Stomach smooth muscle (tissue), 2 donors: ENCODE measurements around the gene PELI2.

Experiments
- H3K27ac ChIP-seq: one replicate; pipeline ENCODE4 v1.7.0; 2013; ENCODE audit warnings: mild to moderate bottlenecking, low read length, inconsistent platforms
- H3K27me3 ChIP-seq, 2 donors: one replicate each; pipeline ENCODE4 v1.7.0; 2013; ENCODE audit warnings: low read length in 2 of 2; ENCODE audit not compliant: insufficient read depth in 2 of 2, control insufficient read depth in 1 of 2
- H3K36me3 ChIP-seq, 2 donors: one replicate each; pipeline ENCODE4 v1.7.0; 2013; ENCODE audit warnings: low read length in 2 of 2; ENCODE audit not compliant: control insufficient read depth in 2 of 2, insufficient read depth in 2 of 2
- H3K4me1 ChIP-seq: one replicate; pipeline ENCODE4 v1.7.0; 2013; ENCODE audit warnings: low read length; ENCODE audit not compliant: control insufficient read depth, insufficient read depth
- H3K4me3 ChIP-seq, 2 donors: one replicate each; pipeline ENCODE4 v1.7.0; 2013; ENCODE audit warnings: low read length in 2 of 2
- H3K9ac ChIP-seq, 2 donors: one replicate each; pipeline ENCODE4 v1.7.0; 2013; ENCODE audit warnings: low read length in 2 of 2, mild to moderate bottlenecking in 1 of 2
- H3K9me3 ChIP-seq, 2 donors: one replicate each; pipeline ENCODE4 v1.7.0; 2013; ENCODE audit warnings: low read length in 2 of 2; ENCODE audit not compliant: control insufficient read depth in 2 of 2
- donor health status: healthy.
- donor health status: Pancreatic carcinoma.

Gene PELI2

DNA sequence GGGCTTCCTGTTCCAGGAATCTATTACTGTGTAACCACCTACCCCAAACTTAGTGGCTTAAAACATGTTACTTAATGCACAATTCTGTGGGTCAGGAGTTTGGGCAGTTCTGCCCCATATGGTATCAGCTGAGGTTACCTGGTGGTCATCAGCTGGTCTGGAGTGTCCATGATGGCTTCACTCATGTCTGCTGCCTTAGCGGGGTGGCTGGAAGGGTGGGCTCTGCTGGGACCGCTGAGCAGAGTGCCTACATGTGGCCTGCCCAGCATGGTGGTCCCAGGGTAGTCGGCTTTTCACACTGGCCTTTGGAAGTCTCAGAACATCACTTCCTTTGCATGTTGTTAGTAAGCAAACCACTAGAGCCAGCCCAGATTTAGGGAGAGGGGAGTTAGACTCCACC is 53.9 kb downstream of the PELI2 start:
- no peak overlapping the region for H3K9ac ChIP-seq
- peaks cover 4% of the 10 kb centered on the region for H3K4me1 ChIP-seq
- no peak overlapping the region for H3K27ac ChIP-seq
- H3K9me3 ChIP-seq: no peaks in the 10 kb centered on the region
- no peaks in the 10 kb centered on the region for H3K36me3 ChIP-seq
- H3K4me3 ChIP-seq: no peak overlapping the region
- no peaks in the 10 kb centered on the region for H3K27me3 ChIP-seq

- no peak overlapping the region for H3K4me3 ChIP-seq
- no peaks in the 10 kb centered on the region for H3K9me3 ChIP-seq
- H3K4me1 ChIP-seq: peaks cover 4% of the 10 kb centered on the region
- H3K9ac ChIP-seq: no peak overlapping the region
- no peaks in the 10 kb centered on the region for H3K36me3 ChIP-seq
- no peaks in the 10 kb centered on the region for H3K27me3 ChIP-seq
- no peak overlapping the region for H3K27ac ChIP-seq
These were observed 54.4 kb downstream of the PELI2 start for GRCh38 chr14:56172571-56172971.

DNA sequence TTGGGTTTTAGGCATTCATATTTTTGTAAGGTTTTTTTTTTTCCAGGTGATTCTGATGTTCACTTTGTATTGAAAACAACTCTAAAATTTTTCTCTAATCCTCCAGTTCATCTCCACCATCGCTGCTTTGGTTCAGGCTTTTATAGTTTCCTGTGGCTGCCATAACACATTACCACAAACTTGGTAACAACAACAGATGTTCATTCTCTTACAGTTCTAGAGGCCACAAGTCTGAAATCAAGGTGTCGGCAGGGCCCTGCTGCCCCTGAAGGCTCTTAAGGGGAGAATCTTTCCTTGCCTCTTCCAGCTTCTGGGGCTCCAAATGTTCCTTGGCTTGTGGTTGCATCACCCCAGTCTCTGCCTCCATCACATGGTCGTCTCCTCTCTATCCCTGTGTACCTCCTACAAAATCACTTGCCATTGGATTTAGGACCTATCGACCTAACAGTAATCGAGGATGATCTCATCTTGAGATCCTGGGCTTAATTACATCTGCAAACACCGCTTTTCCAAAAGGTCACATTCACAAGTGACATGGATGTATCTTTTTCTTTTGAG is 55.2 kb downstream of the PELI2 start:
- no peak overlapping the region for H3K27ac ChIP-seq
- H3K4me1 ChIP-seq: peaks cover 4% of the 10 kb centered on the region
- H3K4me3 ChIP-seq: no peak overlapping the region

GRCh38 chr14:56175773-56176172 is 57.6 kb downstream of the PELI2 start:
- Histone ChIP-seq H3K4me3 (no peak overlapping the region), H3K27me3 (no peaks in the 10 kb centered on the region), H3K9ac (no peak overlapping the region), H3K9me3 (no peaks in the 10 kb centered on the region), H3K36me3 (no peaks in the 10 kb centered on the region), H3K4me1 (peaks cover 4% of the 10 kb centered on the region), H3K27ac (no peak overlapping the region)

More for the DNA sequence above, 55.2 kb downstream of the PELI2 start:
- Histone ChIP-seq H3K36me3 (no peaks in the 10 kb centered on the region), H3K9me3 (no peaks in the 10 kb centered on the region), H3K9ac (no peak overlapping the region), H3K27me3 (no peaks in the 10 kb centered on the region)

- Histone ChIP-seq H3K36me3 (no peaks in the 10 kb centered on the region), H3K4me1 (peaks cover 4% of the 10 kb centered on the region), H3K9ac (no peak overlapping the region), H3K4me3 (no peak overlapping the region), H3K27me3 (no peaks in the 10 kb centered on the region), H3K27ac (no peak overlapping the region), H3K9me3 (no peaks in the 10 kb centered on the region)
These were observed 58.3 kb downstream of the PELI2 start for GRCh38 chr14:56176530-56176929.

DNA sequence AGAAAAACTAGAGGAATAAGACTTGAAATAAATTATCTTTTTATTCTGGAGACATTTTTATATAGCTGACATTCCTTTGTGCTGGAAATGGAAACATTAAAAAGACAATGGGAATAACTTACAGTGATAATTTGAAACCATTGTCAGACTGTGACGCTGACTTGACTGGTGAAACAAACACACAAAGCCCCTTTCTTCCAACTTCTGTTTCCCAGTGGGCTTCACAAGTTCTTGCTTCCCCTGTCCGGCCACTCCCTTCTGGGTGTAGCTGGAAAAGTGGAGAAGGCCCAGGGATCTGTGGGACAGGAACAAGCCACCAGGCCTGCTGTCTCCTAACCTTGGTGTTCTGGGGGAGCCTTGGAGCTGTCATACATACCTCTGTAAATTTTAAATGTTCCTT is 58.8 kb downstream of the PELI2 start:
- Histone ChIP-seq H3K4me3 (no peak overlapping the region), H3K9ac (no peak overlapping the region), H3K27me3 (no peaks in the 10 kb centered on the region), H3K9me3 (no peaks in the 10 kb centered on the region), H3K27ac (no peak overlapping the region), H3K36me3 (no peaks in the 10 kb centered on the region), H3K4me1 (peaks cover 1% of the 10 kb centered on the region)

DNA sequence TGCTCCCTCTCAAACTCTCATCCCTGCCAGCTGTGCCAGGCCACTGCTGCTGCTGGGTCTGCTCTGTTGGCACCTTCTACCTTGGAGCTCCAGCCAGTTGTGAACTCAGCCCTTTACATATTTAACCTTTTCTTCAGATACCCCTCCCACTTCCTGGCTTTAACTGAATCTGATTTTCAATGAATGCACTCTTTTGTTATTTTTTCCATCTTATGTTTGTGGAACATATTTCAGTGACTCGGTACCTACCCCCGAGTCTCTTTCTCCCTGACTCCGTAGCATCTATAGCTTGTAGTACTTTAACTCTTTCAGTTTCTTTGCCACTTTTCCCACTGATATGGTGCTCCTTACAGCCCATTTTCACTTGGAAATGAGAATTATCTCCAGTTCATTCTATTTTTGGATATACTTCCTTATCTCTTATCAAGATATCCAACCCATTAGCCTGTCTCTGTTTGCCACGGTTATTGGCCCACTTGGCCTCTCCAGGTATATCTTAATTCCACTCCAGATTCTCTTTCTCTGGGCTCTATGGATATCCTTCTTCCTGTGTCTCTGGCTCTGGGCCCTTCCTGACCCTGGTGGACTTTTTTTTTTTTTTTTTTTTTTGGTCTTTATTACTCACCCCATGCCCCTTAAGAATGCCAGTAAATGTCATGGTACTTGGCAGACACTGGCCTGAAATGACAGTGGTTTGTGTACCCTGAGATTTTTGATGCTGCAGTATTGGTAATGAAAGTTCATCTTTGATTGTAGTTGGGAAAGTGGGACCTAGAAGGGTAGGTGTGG is 62.7 kb downstream of the PELI2 start:
- Histone ChIP-seq H3K4me1 (no peaks in the 10 kb centered on the region), H3K9me3 (peaks cover 0 to under 1% of the 10 kb centered on the region in 2 donors), H3K9ac (no peak overlapping the region), H3K4me3 (no peak overlapping the region), H3K36me3 (no peaks in the 10 kb centered on the region), H3K27ac (no peak overlapping the region), H3K27me3 (no peaks in the 10 kb centered on the region)

- Histone ChIP-seq H3K4me1 (no peaks in the 10 kb centered on the region), H3K27ac (no peak overlapping the region), H3K27me3 (no peaks in the 10 kb centered on the region), H3K9me3 (peaks cover 0 to 2% of the 10 kb centered on the region in 2 donors), H3K9ac (no peak overlapping the region), H3K4me3 (no peak overlapping the region), H3K36me3 (no peaks in the 10 kb centered on the region)
These were observed 63.5 kb downstream of the PELI2 start for GRCh38 chr14:56181681-56182085.

DNA sequence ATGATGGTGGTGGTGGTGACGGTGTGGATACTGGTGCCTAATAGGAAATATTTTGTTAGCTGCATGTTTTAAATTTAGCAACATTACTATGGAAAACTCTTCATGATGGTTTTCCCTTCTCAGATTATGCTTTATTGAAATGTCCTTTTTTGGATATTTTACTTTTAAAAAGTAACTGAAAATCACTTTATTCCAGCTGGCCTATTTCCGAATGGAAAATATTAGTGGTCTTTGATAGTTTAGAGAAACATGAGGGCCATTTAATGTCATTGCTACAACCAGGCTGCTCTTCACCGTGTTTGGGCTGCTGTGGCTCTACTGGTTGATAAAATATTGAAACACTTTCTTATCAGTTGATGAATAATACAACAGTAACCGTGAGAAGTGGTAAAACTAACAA is 64.2 kb downstream of the PELI2 start:
- Histone ChIP-seq H3K4me3 (no peak overlapping the region), H3K9me3 (peaks cover 0 to 2% of the 10 kb centered on the region in 2 donors), H3K9ac (no peak overlapping the region), H3K4me1 (no peaks in the 10 kb centered on the region), H3K36me3 (no peaks in the 10 kb centered on the region), H3K27me3 (no peaks in the 10 kb centered on the region), H3K27ac (no peak overlapping the region)

- Histone ChIP-seq H3K27ac (no peak overlapping the region), H3K36me3 (no peaks in the 10 kb centered on the region), H3K9me3 (peaks cover 0 to 2% of the 10 kb centered on the region in 2 donors), H3K4me1 (no peaks in the 10 kb centered on the region), H3K9ac (no peak overlapping the region), H3K4me3 (no peak overlapping the region), H3K27me3 (no peaks in the 10 kb centered on the region)
These were observed 65.5 kb downstream of the PELI2 start for GRCh38 chr14:56183631-56184157.

DNA sequence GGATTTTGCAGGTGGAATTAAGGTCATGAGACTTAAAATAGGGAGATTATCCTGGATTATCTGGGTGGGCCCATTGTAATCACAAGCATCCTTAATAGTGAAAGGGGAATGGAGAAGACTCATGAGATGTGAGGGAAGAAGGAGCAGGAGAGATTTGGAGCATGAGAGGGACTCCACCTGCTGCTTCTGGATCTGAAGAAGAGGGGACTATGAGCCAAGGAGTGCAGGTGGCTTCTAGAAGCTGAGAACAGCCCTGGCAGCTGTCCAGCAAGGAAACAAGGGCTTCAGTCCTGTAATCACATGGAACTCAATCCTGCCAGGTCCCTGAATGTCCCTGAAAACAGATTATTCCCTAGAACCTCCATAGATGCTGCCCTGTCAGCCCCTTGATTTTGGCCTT is 67.8 kb downstream of the PELI2 start:
- H3K4me3 ChIP-seq: no peak overlapping the region
- H3K36me3 ChIP-seq: no peaks in the 10 kb centered on the region
- H3K27me3 ChIP-seq: no peaks in the 10 kb centered on the region
- no peaks in the 10 kb centered on the region for H3K4me1 ChIP-seq
- no peak overlapping the region for H3K9ac ChIP-seq
- no peak overlapping the region for H3K27ac ChIP-seq
- H3K9me3 ChIP-seq: peaks cover 0 to 2% of the 10 kb centered on the region in 2 donors
